ENCODE results near the gene INSC. TPM values are rescaled to one million over a fixed set of nuclear protein-coding genes. Genes with fewer than 3 reads are reported as not detected.

The INSC gene
- total and polyA plus RNA-seq, 2 donors: 0.68 to 3.0 TPM

DNA sequence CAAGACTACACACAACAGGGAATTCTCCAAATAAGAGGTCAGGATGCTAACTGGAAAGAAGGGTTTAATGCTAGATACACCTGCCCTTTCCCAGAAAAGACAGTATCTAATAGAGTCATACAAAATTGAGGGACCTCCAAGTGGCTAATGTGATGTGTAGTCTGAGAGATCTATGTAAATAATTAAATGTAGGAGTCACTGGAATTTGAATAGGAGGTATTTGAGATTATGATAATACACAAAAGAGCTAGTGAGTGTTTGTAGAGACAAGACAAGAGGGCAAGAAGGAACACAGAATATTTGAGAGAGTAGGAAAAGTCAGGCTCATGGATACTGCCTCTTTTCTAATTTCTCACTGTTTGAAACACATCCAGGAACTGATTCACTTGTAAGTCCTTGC, 15.5 kb upstream of the INSC start:
- no peak overlapping the region for H3K4me3 ChIP-seq (ENCODE audit: low read depth, low read length)
- H3K36me3 ChIP-seq (ENCODE audit: insufficient read depth): no peaks in the 10 kb centered on the region
- H3K27ac ChIP-seq (ENCODE audit: low read depth): no peak overlapping the region
- DNase-seq (ENCODE audit: extremely low spot score): no peak
- H3K4me1 ChIP-seq (ENCODE audit: insufficient read depth): no peaks in the 10 kb centered on the region

DNA sequence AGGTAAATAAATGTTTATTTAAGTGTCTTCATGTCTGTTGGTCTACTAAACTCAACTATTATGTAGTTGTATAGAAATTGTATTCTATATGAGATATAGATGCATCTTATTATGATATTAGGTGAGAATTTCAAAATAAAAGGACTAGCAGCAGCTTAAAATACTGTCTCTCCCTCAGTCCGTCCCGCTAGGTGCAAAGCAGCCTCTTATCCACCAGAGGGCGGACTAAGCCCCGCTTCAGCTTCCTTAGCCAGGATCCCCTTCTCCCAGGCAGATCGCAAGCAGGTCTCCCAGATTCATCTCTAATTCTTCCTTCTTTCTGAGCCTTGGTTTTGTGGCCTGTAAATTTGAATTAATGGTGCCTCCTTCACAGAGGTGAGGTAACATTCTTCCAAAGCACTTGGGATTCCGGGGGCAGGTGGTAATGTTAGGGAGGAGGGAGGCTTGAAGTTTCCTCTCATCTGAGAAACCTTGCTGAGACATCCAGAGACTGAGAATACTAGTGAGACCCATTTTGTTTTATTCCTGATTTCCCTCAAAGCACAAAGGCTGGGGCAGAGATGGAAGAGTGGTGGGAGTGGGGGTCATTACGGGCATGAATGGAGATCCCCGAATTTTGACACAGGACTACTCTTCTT, 13.5 kb upstream of the INSC start:
- no peaks in the 10 kb centered on the region for H3K4me1 ChIP-seq (ENCODE audit: insufficient read depth)
- H3K4me3 ChIP-seq (ENCODE audit: low read depth, low read length): no peak overlapping the region
- 27% methylated on average over 8 of the region's 8 CpGs for WGBS
- no peak overlapping the region for H3K27ac ChIP-seq (ENCODE audit: low read depth)
- peak; percentile 32 for DNase-seq (ENCODE audit: extremely low spot score)
- H3K36me3 ChIP-seq (ENCODE audit: insufficient read depth): no peaks in the 10 kb centered on the region

- Histone ChIP-seq H3K4me3 (ENCODE audit: low read depth, low read length) (no peak overlapping the region), H3K4me1 (ENCODE audit: insufficient read depth) (no peaks in the 10 kb centered on the region), H3K27ac (ENCODE audit: low read depth) (no peak overlapping the region), H3K36me3 (ENCODE audit: insufficient read depth) (no peaks in the 10 kb centered on the region)
- no peak for DNase-seq (ENCODE audit: extremely low spot score)
- 95% methylated on average over 2 of the region's 2 CpGs for WGBS
Measured at GRCh38 chr11:15104166-15104565, 10.6 kb upstream of the INSC start.

- no peak for DNase-seq (ENCODE audit: extremely low spot score)
- no peak overlapping the region for H3K27ac ChIP-seq (ENCODE audit: low read depth)
- H3K36me3 ChIP-seq (ENCODE audit: insufficient read depth): no peaks in the 10 kb centered on the region
- WGBS: 83% methylated on average over 8 of the region's 8 CpGs
- H3K4me1 ChIP-seq (ENCODE audit: insufficient read depth): no peaks in the 10 kb centered on the region
- H3K4me3 ChIP-seq (ENCODE audit: low read depth, low read length): no peak overlapping the region
Measured at GRCh38 chr11:15106201-15106965, 8.3 kb upstream of the INSC start.

GRCh38 chr11:15107730-15108515, 6.8 kb upstream of the INSC start:
- H3K4me1 ChIP-seq (ENCODE audit: insufficient read depth): no peaks in the 10 kb centered on the region
- 77% methylated on average over 4 of the region's 4 CpGs for WGBS
- no peaks in the 10 kb centered on the region for H3K36me3 ChIP-seq (ENCODE audit: insufficient read depth)
- no peak for DNase-seq (ENCODE audit: extremely low spot score)
- no peak overlapping the region for H3K4me3 ChIP-seq (ENCODE audit: low read depth, low read length)
- no peak overlapping the region for H3K27ac ChIP-seq (ENCODE audit: low read depth)

DNA sequence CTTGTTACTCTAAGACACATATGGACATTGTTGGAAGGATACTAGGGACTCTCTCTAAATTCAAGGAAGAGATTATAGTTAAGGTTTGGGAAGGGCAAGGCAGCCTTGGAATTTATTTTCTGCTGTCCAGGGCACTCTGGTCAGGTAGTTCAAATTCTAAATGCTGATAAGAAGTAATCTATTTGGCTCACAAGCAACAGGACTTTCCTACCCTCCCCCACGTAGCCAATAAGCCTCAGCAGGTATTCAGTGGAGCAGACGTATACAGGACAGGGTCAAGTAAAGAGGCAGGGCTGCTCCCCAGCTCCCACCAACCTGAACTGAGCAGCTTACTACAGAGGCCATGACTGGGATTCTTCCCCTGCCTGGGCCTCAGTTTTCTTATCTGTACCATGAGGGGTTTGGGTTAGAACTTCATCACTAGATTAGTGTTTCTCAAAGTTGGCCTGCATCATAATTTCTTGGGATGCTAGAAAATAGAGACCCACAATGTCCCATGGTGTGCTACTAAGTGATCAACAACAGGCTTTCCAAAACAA, 6.1 kb upstream of the INSC start:
- Histone ChIP-seq H3K27ac (ENCODE audit: low read depth) (no peak overlapping the region), H3K4me3 (ENCODE audit: low read depth, low read length) (no peak overlapping the region), H3K36me3 (ENCODE audit: insufficient read depth) (no peaks in the 10 kb centered on the region), H3K4me1 (ENCODE audit: insufficient read depth) (no peaks in the 10 kb centered on the region)
- DNase-seq (ENCODE audit: extremely low spot score): no peak
- 88% methylated on average over 2 of the region's 2 CpGs for WGBS

- H3K4me1 ChIP-seq (ENCODE audit: insufficient read depth): no peaks in the 10 kb centered on the region
- no peaks in the 10 kb centered on the region for H3K36me3 ChIP-seq (ENCODE audit: insufficient read depth)
- no peak overlapping the region for H3K4me3 ChIP-seq (ENCODE audit: low read depth, low read length)
- H3K27ac ChIP-seq (ENCODE audit: low read depth): no peak overlapping the region
- no peak for DNase-seq (ENCODE audit: extremely low spot score)
- WGBS: 67% methylated on average over 2 of the region's 2 CpGs
Measured at GRCh38 chr11:15109602-15110001, 5.1 kb upstream of the INSC start.

GRCh38 chr11:15111215-15111614, 3.5 kb upstream of the INSC start:
- no peak for DNase-seq (ENCODE audit: extremely low spot score)
- H3K4me3 ChIP-seq (ENCODE audit: low read depth, low read length): no peak overlapping the region

DNA sequence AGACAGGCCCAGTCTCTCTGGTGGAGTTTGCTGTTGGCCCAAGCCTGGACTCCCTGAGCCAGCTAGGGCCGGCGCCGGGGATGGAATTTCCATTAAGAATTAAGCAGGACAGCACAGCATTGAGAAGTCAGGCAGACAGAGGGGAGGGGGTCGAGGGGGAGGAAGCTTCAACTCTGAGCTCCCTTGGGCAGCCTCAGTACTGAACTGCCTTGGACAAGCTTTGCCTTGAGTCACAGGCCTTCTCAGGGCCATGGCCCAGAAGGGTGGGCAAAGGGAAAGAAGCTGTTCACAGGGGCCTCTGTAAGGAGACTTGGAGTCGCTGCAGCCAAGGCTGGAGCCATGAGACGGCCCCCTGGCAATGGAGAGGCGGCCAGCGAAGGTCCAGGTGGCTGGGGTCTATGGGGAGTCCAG, 2.6 kb upstream of the INSC start:
- no peaks in the 10 kb centered on the region for H3K4me1 ChIP-seq (ENCODE audit: insufficient read depth)
- DNase-seq (ENCODE audit: extremely low spot score): no peak
- 58% methylated on average over 8 of the region's 8 CpGs for WGBS
- H3K4me3 ChIP-seq (ENCODE audit: low read depth, low read length): no peak overlapping the region
- no peaks in the 10 kb centered on the region for H3K36me3 ChIP-seq (ENCODE audit: insufficient read depth)
- no peak overlapping the region for H3K27ac ChIP-seq (ENCODE audit: low read depth)

More at GRCh38 chr11:15111215-15111614, 3.5 kb upstream of the INSC start:
- no peaks in the 10 kb centered on the region for H3K36me3 ChIP-seq (ENCODE audit: insufficient read depth)
- H3K27ac ChIP-seq (ENCODE audit: low read depth): no peak overlapping the region
- no peaks in the 10 kb centered on the region for H3K4me1 ChIP-seq (ENCODE audit: insufficient read depth)
- 92% methylated on average over 3 of the region's 3 CpGs for WGBS

GRCh38 chr11:15113381-15113780, 1.3 kb upstream of the INSC start:
- H3K4me3 ChIP-seq (ENCODE audit: low read depth, low read length): no peak overlapping the region
- no peaks in the 10 kb centered on the region for H3K4me1 ChIP-seq (ENCODE audit: insufficient read depth)
- no peak for DNase-seq (ENCODE audit: extremely low spot score)
- H3K36me3 ChIP-seq (ENCODE audit: insufficient read depth): no peaks in the 10 kb centered on the region
- WGBS: 85% methylated on average over 5 of the region's 5 CpGs
- H3K27ac ChIP-seq (ENCODE audit: low read depth): no peak overlapping the region

DNA sequence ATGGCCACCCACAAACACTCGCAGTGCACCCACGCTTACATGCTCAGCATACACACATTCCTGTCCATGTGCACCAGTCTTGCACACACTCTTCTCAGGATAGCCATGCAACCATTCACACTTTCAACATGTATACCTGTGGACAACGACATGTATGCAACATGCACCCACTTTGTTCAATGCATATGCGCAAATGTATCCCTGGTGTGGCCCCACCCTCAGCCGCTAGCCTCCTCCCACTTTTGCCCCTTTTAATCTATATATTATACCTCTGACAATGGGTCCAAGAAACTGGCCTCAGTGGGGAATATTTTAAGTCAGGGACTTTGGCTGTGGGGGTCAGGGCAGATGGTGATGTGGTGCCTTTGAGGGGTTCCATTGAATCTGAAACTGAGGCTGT, 963 bp downstream of the INSC start:
- H3K36me3 ChIP-seq (ENCODE audit: insufficient read depth): no peaks in the 10 kb centered on the region
- 90% methylated on average over 5 of the region's 5 CpGs for WGBS
- no peak overlapping the region for H3K27ac ChIP-seq (ENCODE audit: low read depth)
- H3K4me3 ChIP-seq (ENCODE audit: low read depth, low read length): no peak overlapping the region
- no peaks in the 10 kb centered on the region for H3K4me1 ChIP-seq (ENCODE audit: insufficient read depth)
- no peak for DNase-seq (ENCODE audit: extremely low spot score)

DNA sequence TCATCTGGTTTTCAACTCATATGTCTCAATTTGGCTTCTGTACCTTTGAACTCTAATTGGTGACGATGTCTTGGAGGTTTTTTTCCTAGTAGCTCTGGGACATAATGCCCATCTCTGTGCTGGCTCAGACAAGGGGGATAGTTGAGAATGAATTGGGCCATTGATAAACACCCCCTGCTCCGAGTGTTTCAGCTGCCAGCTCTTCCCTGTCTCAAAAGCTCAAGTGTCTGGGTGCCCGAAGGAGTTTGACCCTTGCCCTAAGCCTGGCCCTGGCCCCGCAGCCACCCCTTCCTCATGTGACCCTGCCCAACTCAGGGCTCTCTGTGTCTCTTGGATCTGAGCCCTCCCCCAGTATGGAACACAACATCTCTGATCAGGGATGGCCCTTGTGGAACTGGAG, 3.0 kb downstream of the INSC start:
- 82% methylated on average over 4 of the region's 4 CpGs for WGBS
- H3K27ac ChIP-seq (ENCODE audit: low read depth): no peak overlapping the region
- no peaks in the 10 kb centered on the region for H3K36me3 ChIP-seq (ENCODE audit: insufficient read depth)
- no peak for DNase-seq (ENCODE audit: extremely low spot score)
- H3K4me1 ChIP-seq (ENCODE audit: insufficient read depth): no peaks in the 10 kb centered on the region
- H3K4me3 ChIP-seq (ENCODE audit: low read depth, low read length): no peak overlapping the region

DNA sequence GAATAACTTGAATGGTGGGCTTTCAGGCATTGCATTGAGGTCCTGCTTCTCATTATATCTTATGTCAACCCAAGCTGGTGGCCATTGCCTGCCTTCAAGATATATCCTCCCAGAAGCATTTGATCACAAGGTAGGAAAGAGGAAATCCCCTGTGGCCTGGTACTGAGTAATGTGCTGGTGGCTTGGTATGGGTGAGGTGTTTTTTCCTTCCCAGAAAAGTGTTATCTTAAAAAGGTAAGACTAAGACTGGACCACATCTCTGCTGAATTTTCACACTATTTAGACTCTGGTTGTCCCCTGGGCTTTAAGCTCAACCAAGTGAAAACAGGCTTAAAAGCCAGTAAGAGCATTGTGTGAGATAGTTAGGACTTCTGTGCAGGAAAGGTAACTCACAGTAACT, 3.7 kb downstream of the INSC start:
- no peak for DNase-seq (ENCODE audit: extremely low spot score)
- no peaks in the 10 kb centered on the region for H3K36me3 ChIP-seq (ENCODE audit: insufficient read depth)
- no peak overlapping the region for H3K27ac ChIP-seq (ENCODE audit: low read depth)
- H3K4me3 ChIP-seq (ENCODE audit: low read depth, low read length): no peak overlapping the region
- no peaks in the 10 kb centered on the region for H3K4me1 ChIP-seq (ENCODE audit: insufficient read depth)

GRCh38 chr11:15119352-15119751, 4.6 kb downstream of the INSC start:
- Histone ChIP-seq H3K36me3 (ENCODE audit: insufficient read depth) (no peaks in the 10 kb centered on the region), H3K27ac (ENCODE audit: low read depth) (no peak overlapping the region), H3K4me3 (ENCODE audit: low read depth, low read length) (no peak overlapping the region), H3K4me1 (ENCODE audit: insufficient read depth) (no peaks in the 10 kb centered on the region)
- DNase-seq (ENCODE audit: extremely low spot score): no peak
- 79% methylated on average over 4 of the region's 4 CpGs for WGBS
